GM12891 (cell line): ENCODE data around the gene CERS3.

ENCODE experiments used
- PAX5 ChIP-seq: IDR thresholded peaks from 2 replicates; pipeline ENCODE4 v1.6.1; 2011; ENCODE audit warnings: low read length, moderate library complexity, mild to moderate bottlenecking; ENCODE audit not compliant: insufficient read depth, severe bottlenecking
- POLR2A ChIP-seq: IDR thresholded peaks from 2 replicates; pipeline ENCODE4 v1.6.1; 2011; ENCODE audit warnings: low read depth, low read length, control low read depth
- POLR2AphosphoS5 ChIP-seq: IDR thresholded peaks from 2 replicates; pipeline ENCODE4 v1.6.1; 2011; ENCODE audit warnings: low read depth, low read length, control low read depth
- TAF1 ChIP-seq: IDR thresholded peaks from 2 replicates; pipeline ENCODE4 v1.6.1; 2011; ENCODE audit warnings: low read depth, low read length, control low read depth

- TF ChIP-seq POLR2A (no peak), TAF1 (no peak), POLR2AphosphoS5 (no peak), PAX5 (no peak)
Measured at GRCh38 chr15:100570735-100571313, 42.1 kb upstream of the CERS3 start.
